ENCODE measurements around the gene CACNB2.
"Not testable (repeated sequence)": the region's sequence is repeated elsewhere in the genome, so short reads cannot be mapped to it uniquely, and the experiment has no call there.

The CACNB2 gene

GRCh38 chr10:18576586-18576985, 436.4 kb downstream of the CACNB2 start:
- no peak overlapping the region for H3K4me3 ChIP-seq (ENCODE audit: low read depth in 1 of 2, low read length in 2 of 2)
- peaks cover 8 to 27% of the 10 kb centered on the region in 2 donors for H3K9me3 ChIP-seq (ENCODE audit: control insufficient read depth in 1 of 2, low read length in 2 of 2)
- H3K27me3 ChIP-seq (ENCODE audit: control insufficient read depth in 1 of 2, insufficient read depth in 2 of 2, low read length in 2 of 2): no peaks in the 10 kb centered on the region
- H3K36me3 ChIP-seq (ENCODE audit: control insufficient read depth in 1 of 2, insufficient read depth in 2 of 2, low read length in 2 of 2): peaks cover 3 to 24% of the 10 kb centered on the region in 2 donors
- H3K9ac ChIP-seq (ENCODE audit: low read depth in 1 of 2, low read length in 2 of 2): no peak overlapping the region
- H3K4me1 ChIP-seq (ENCODE audit: control insufficient read depth in 1 of 2, insufficient read depth in 2 of 2, low read length in 2 of 2): no peaks in the 10 kb centered on the region
- no peak overlapping the region for H3K27ac ChIP-seq (ENCODE audit: low read depth, low read length)

- Histone ChIP-seq H3K4me3 (ENCODE audit: low read depth in 1 of 2, low read length in 2 of 2) (no peak overlapping the region), H3K9ac (ENCODE audit: low read depth in 1 of 2, low read length in 2 of 2) (no peak overlapping the region), H3K9me3 (ENCODE audit: control insufficient read depth in 1 of 2, low read length in 2 of 2) (peaks cover 3 to 12% of the 10 kb centered on the region in 2 donors), H3K27ac (ENCODE audit: low read depth, low read length) (no peak overlapping the region), H3K27me3 (ENCODE audit: control insufficient read depth in 1 of 2, insufficient read depth in 2 of 2, low read length in 2 of 2) (no peaks in the 10 kb centered on the region), H3K4me1 (ENCODE audit: control insufficient read depth in 1 of 2, insufficient read depth in 2 of 2, low read length in 2 of 2) (no peaks in the 10 kb centered on the region), H3K36me3 (ENCODE audit: control insufficient read depth in 1 of 2, insufficient read depth in 2 of 2, low read length in 2 of 2) (peaks cover 3 to 27% of the 10 kb centered on the region in 2 donors)
These were observed 437.8 kb downstream of the CACNB2 start for GRCh38 chr10:18577823-18578685.

GRCh38 chr10:18582803-18583202, 442.6 kb downstream of the CACNB2 start:
- Histone ChIP-seq H3K4me3 (ENCODE audit: low read depth in 1 of 2, low read length in 2 of 2) (no peak overlapping the region), H3K4me1 (ENCODE audit: control insufficient read depth in 1 of 2, insufficient read depth in 2 of 2, low read length in 2 of 2) (no peaks in the 10 kb centered on the region), H3K27me3 (ENCODE audit: control insufficient read depth in 1 of 2, insufficient read depth in 2 of 2, low read length in 2 of 2) (no peaks in the 10 kb centered on the region), H3K27ac (ENCODE audit: low read depth, low read length) (no peak overlapping the region), H3K9me3 (ENCODE audit: control insufficient read depth in 1 of 2, low read length in 2 of 2) (peaks cover under 1 to 3% of the 10 kb centered on the region in 2 donors), H3K36me3 (ENCODE audit: control insufficient read depth in 1 of 2, insufficient read depth in 2 of 2, low read length in 2 of 2) (peaks cover 3 to 38% of the 10 kb centered on the region in 2 donors), H3K9ac (ENCODE audit: low read depth in 1 of 2, low read length in 2 of 2) (no peak overlapping the region)

- Histone ChIP-seq H3K9me3 (ENCODE audit: control insufficient read depth in 1 of 2, low read length in 2 of 2) (peaks cover 0 to under 1% of the 10 kb centered on the region in 2 donors), H3K27ac (ENCODE audit: low read depth, low read length) (no peak overlapping the region), H3K9ac (ENCODE audit: low read depth in 1 of 2, low read length in 2 of 2) (no peak overlapping the region), H3K27me3 (ENCODE audit: control insufficient read depth in 1 of 2, insufficient read depth in 2 of 2, low read length in 2 of 2) (no peaks in the 10 kb centered on the region), H3K36me3 (ENCODE audit: control insufficient read depth in 1 of 2, insufficient read depth in 2 of 2, low read length in 2 of 2) (peaks cover 1 to 32% of the 10 kb centered on the region in 2 donors), H3K4me3 (ENCODE audit: low read depth in 1 of 2, low read length in 2 of 2) (no peak overlapping the region), H3K4me1 (ENCODE audit: control insufficient read depth in 1 of 2, insufficient read depth in 2 of 2, low read length in 2 of 2) (no peaks in the 10 kb centered on the region)
These were observed 443.5 kb downstream of the CACNB2 start for GRCh38 chr10:18583575-18584270.

GRCh38 chr10:18586637-18587036, 446.4 kb downstream of the CACNB2 start:
- peaks cover 0 to 16% of the 10 kb centered on the region in 2 donors for H3K36me3 ChIP-seq (ENCODE audit: control insufficient read depth in 1 of 2, insufficient read depth in 2 of 2, low read length in 2 of 2)
- not testable (repeated sequence) for H3K27me3 ChIP-seq (ENCODE audit: control insufficient read depth in 1 of 2, insufficient read depth in 2 of 2, low read length in 2 of 2); H3K4me1 ChIP-seq (ENCODE audit: control insufficient read depth in 1 of 2, insufficient read depth in 2 of 2, low read length in 2 of 2); H3K4me3 ChIP-seq (ENCODE audit: low read depth in 1 of 2, low read length in 2 of 2); H3K9ac ChIP-seq (ENCODE audit: low read depth in 1 of 2, low read length in 2 of 2); H3K27ac ChIP-seq (ENCODE audit: low read depth, low read length); H3K9me3 ChIP-seq (ENCODE audit: control insufficient read depth in 1 of 2, low read length in 2 of 2)

- not testable (repeated sequence) for H3K9me3 ChIP-seq (ENCODE audit: control insufficient read depth in 1 of 2, low read length in 2 of 2); H3K9ac ChIP-seq (ENCODE audit: low read depth in 1 of 2, low read length in 2 of 2); H3K27ac ChIP-seq (ENCODE audit: low read depth, low read length); H3K4me1 ChIP-seq (ENCODE audit: control insufficient read depth in 1 of 2, insufficient read depth in 2 of 2, low read length in 2 of 2); H3K4me3 ChIP-seq (ENCODE audit: low read depth in 1 of 2, low read length in 2 of 2); H3K27me3 ChIP-seq (ENCODE audit: control insufficient read depth in 1 of 2, insufficient read depth in 2 of 2, low read length in 2 of 2)
- H3K36me3 ChIP-seq (ENCODE audit: control insufficient read depth in 1 of 2, insufficient read depth in 2 of 2, low read length in 2 of 2): peaks cover 0 to 11% of the 10 kb centered on the region in 2 donors
These were observed 450.9 kb downstream of the CACNB2 start for GRCh38 chr10:18591141-18591540.
